Activated CD4-positive, alpha-beta T cell treated with anti-CD3 and anti-CD28 coated beads, Interleukin-2, amount 10 ng/mL, durations not matched to agents 24 days and 14 days (primary cell): ENCODE data around the gene CARD10. TPM values are rescaled to one million over a fixed set of nuclear protein-coding genes. Genes with fewer than 3 reads are reported as not detected.

Source experiments
- DNase-seq: peaks from one replicate; pipeline ENCODE4 v3.0.0; 2022
- H3K27ac Mint-ChIP-seq: one replicate; pipeline ENCODE4 v1.8.0; 2022; ENCODE audit warnings: mild to moderate bottlenecking, mixed read lengths
- H3K27me3 Mint-ChIP-seq: one replicate; pipeline ENCODE4 v1.8.0; 2022; ENCODE audit warnings: mixed read lengths
- H3K36me3 Mint-ChIP-seq: one replicate; pipeline ENCODE4 v1.8.0; 2022; ENCODE audit warnings: low read depth, mild to moderate bottlenecking, mixed read lengths
- H3K4me1 Mint-ChIP-seq: one replicate; pipeline ENCODE4 v1.8.0; 2021; ENCODE audit warnings: mixed read lengths
- H3K4me3 Mint-ChIP-seq: one replicate; pipeline ENCODE4 v1.8.0; 2022; ENCODE audit warnings: mild to moderate bottlenecking, moderate library complexity, mixed read lengths
- H3K9me3 Mint-ChIP-seq: one replicate; pipeline ENCODE4 v1.8.0; 2021; ENCODE audit warnings: mixed read lengths
- intact Hi-C: fragments of 100-400 bp; cut with micrococcal nuclease; formaldehyde crosslinking; loops from one replicate; pipeline ENCODE4 v1.15.1; 2023
- total RNA-seq: library from RNA; stranded (reverse); gene quantifications from 2 replicates; pipeline ENCODE4 v1.2.3, GENCODE V29; 2022

Gene CARD10
- total RNA-seq, 1 donor from 2014 or later: not detected

DNA sequence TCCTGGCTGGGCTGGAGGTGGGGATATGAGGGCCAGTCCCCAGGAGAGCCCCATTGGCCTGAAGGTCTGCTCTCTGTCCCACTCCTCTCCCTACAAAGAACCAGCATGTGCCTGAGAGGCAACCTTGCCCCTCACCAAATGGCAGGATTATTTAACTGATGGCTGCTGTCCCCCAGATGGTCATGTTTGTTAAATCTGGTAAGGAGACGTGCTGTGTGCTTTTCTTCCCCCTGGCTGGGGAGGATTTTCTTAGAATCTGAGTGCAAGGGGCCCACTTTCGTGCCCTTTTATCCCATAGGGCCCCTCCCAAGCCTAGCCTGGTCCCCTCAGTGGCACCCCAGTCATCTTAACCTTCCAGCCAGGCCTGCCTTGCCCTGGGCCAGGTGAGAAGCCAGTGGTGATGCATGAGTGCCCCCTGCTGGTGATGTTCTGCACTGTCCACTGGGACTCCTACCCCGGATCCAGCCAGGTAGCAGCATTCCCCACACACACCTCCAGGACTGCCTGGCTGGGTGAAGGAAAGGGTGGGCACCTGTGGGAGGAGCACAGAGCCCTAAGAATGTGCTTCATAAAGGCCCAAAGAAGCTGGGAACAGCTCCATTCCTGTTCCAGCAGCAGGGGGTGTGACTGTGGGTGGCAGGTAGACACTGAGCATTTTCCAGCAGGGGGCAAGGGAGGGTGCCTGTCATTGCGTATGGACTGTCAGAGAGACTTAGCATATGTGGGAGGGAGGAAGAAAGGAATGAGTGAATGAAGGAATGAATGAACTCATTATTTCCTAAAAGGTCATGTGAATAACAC, 61.9 kb downstream of the CARD10 start:
- intact Hi-C loops: loop anchor here (1.0 to 5.0 kb wide), 3 partner anchors 40 to 190 kb away; no protein-coding TSS in a partner anchor
- peaks cover 10% of the 10 kb centered on the region for H3K36me3 Mint-ChIP-seq
- peak; percentile 95 for DNase-seq
- no peaks in the 10 kb centered on the region for H3K9me3 Mint-ChIP-seq
- no peaks in the 10 kb centered on the region for H3K27me3 Mint-ChIP-seq
- H3K4me1 Mint-ChIP-seq: peaks cover 9% of the 10 kb centered on the region
- H3K27ac Mint-ChIP-seq: no peak overlapping the region
- no peak overlapping the region for H3K4me3 Mint-ChIP-seq

GRCh38 chr22:37456346-37456745, 62.9 kb downstream of the CARD10 start:
- intact Hi-C loops: loop anchor here (5.0 kb wide), 1 partner anchor 39 kb away; no protein-coding TSS in a partner anchor

GRCh38 chr22:37455896-37456295, 63.3 kb downstream of the CARD10 start:
- Mint-ChIP-seq H3K9me3 (no peaks in the 10 kb centered on the region), H3K4me3 (no peak overlapping the region), H3K27ac (no peak overlapping the region), H3K36me3 (peaks cover 10% of the 10 kb centered on the region), H3K27me3 (no peaks in the 10 kb centered on the region), H3K4me1 (peaks cover 9% of the 10 kb centered on the region)
- intact Hi-C loops: loop anchor here (5.0 kb wide), 1 partner anchor 39 kb away; no protein-coding TSS in a partner anchor
- no peak for DNase-seq

More at GRCh38 chr22:37456346-37456745, 62.9 kb downstream of the CARD10 start:
- Mint-ChIP-seq H3K4me3 (no peak overlapping the region), H3K4me1 (peaks cover 9% of the 10 kb centered on the region), H3K36me3 (peaks cover 10% of the 10 kb centered on the region), H3K9me3 (no peaks in the 10 kb centered on the region), H3K27me3 (no peaks in the 10 kb centered on the region), H3K27ac (no peak overlapping the region)
- no peak for DNase-seq

- Mint-ChIP-seq H3K4me1 (peaks cover 14% of the 10 kb centered on the region), H3K9me3 (no peaks in the 10 kb centered on the region), H3K27me3 (no peaks in the 10 kb centered on the region), H3K27ac (no peak overlapping the region), H3K36me3 (peaks cover 7% of the 10 kb centered on the region), H3K4me3 (no peak overlapping the region)
- intact Hi-C loops: loop anchor here (5.0 kb wide), 1 partner anchor 38 kb away; no protein-coding TSS in a partner anchor
- no peak for DNase-seq
Observed at GRCh38 chr22:37454857-37455686, 64.1 kb downstream of the CARD10 start.

GRCh38 chr22:37453696-37454095, 65.5 kb downstream of the CARD10 start:
- H3K36me3 Mint-ChIP-seq: peaks cover 1% of the 10 kb centered on the region
- intact Hi-C loops: no loop called here

GRCh38 chr22:37451218-37451617, 68.0 kb downstream of the CARD10 start:
- peaks cover 11% of the 10 kb centered on the region for H3K4me1 Mint-ChIP-seq
- DNase-seq: no peak
- intact Hi-C loops: no loop called here
- H3K27ac Mint-ChIP-seq: no peak overlapping the region
- H3K4me3 Mint-ChIP-seq: no peak overlapping the region
- no peaks in the 10 kb centered on the region for H3K9me3 Mint-ChIP-seq
- no peaks in the 10 kb centered on the region for H3K36me3 Mint-ChIP-seq
- H3K27me3 Mint-ChIP-seq: no peaks in the 10 kb centered on the region

More at GRCh38 chr22:37453696-37454095, 65.5 kb downstream of the CARD10 start:
- no peaks in the 10 kb centered on the region for H3K27me3 Mint-ChIP-seq
- H3K27ac Mint-ChIP-seq: no peak overlapping the region
- no peaks in the 10 kb centered on the region for H3K9me3 Mint-ChIP-seq
- DNase-seq: no peak
- no peak overlapping the region for H3K4me3 Mint-ChIP-seq
- H3K4me1 Mint-ChIP-seq: peaks cover 14% of the 10 kb centered on the region

DNA sequence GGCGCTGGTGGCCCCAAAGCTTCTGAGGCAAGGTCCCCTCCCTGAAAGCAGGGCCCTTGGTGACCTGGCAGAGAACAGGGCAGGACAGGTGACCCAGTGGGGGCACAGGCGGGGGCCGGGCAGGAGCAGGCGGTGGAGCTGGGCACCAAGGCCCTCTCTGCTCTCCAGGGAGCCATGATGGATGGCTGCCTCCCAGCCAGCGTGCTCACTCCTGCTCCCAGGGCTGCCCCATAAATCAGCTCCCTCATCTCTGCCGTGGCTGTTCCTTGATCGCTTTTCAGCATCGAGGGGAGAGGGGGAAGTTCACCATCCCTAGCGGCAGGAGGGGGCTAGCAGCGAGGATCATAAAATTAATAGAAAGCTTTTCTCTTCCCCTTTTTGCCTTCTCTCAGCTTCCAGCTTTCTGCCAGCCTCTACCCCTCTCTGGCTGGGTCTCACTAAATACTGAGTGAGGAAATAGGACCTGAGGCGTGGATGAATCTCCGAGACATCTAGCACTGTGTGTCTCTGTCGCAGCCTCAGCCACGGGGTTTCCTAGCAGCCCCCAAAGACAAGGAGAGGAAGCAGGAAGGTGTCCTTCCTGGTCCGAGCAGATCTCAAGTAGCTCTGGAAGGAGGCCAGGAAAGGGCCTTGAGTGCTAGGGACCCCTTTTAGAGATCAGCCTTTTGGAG, 69.7 kb downstream of the CARD10 start:
- intact Hi-C loops: no loop called here

DNA sequence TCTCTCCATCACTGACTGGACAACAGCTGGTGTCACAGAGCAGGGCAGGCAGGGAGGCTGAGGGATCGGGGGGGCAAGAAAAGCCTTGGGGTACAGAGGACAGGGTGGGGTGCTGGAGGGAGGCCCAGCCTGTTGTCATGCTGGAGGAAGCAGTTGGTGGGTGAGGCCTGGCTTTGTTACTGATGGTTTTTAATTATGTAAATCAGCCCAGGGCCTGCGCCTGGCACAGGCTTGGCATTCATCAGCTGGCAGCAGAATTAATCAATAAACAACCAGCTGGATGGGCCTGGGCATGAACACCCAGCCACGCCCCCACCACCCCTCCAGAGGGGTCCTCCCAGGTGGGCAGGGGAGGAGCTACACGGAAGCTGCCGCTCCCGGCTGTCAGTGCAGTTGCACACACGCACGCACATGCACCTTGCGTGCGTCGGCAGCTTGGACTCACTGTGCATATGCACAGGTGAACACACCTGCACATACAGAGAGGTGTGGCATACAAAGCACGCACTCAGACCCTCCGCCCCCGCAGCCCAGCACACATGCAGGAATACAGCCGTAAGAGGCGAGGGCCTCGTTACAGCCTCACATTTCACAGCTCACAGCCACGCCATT, 70.6 kb downstream of the CARD10 start:
- Mint-ChIP-seq H3K27me3 (peaks cover 2% of the 10 kb centered on the region), H3K4me3 (no peak overlapping the region), H3K4me1 (peaks cover 5% of the 10 kb centered on the region), H3K36me3 (no peaks in the 10 kb centered on the region), H3K9me3 (no peaks in the 10 kb centered on the region), H3K27ac (no peak overlapping the region)
- intact Hi-C loops: no loop called here
- no peak for DNase-seq

More for the DNA sequence above, 69.7 kb downstream of the CARD10 start:
- peaks cover 5% of the 10 kb centered on the region for H3K4me1 Mint-ChIP-seq
- H3K4me3 Mint-ChIP-seq: no peak overlapping the region
- H3K36me3 Mint-ChIP-seq: no peaks in the 10 kb centered on the region
- no peak overlapping the region for H3K27ac Mint-ChIP-seq
- no peak for DNase-seq
- no peaks in the 10 kb centered on the region for H3K9me3 Mint-ChIP-seq
- H3K27me3 Mint-ChIP-seq: peaks cover 2% of the 10 kb centered on the region

GRCh38 chr22:37445501-37445900, 73.7 kb downstream of the CARD10 start:
- H3K27ac Mint-ChIP-seq: no peak overlapping the region
- H3K9me3 Mint-ChIP-seq: peaks cover 6% of the 10 kb centered on the region
- intact Hi-C loops: no loop called here

DNA sequence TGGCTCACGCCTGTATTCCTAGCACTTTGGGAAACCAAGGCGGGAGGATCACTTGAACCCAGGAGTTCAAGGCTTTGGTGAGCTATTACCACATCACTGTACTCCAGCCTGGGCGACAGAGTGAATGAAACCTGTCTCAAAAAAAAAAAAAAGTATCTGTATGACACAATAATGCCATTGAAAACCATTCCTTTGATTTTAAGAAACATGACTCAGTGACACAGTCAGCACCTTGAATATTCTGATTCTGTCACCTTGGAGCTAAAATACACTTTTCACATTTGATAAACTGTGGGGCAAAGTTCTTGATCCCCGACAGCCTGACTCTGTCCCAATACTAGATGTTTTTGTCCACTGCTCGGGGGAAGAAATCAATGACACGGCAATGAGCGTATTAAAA, 75.2 kb downstream of the CARD10 start:
- H3K36me3 Mint-ChIP-seq: no peaks in the 10 kb centered on the region
- H3K4me3 Mint-ChIP-seq: no peak overlapping the region
- intact Hi-C loops: no loop called here
- peaks cover 6% of the 10 kb centered on the region for H3K4me1 Mint-ChIP-seq
- H3K27me3 Mint-ChIP-seq: peaks cover 16% of the 10 kb centered on the region
- no peak for DNase-seq
- peaks cover 13% of the 10 kb centered on the region for H3K9me3 Mint-ChIP-seq
- H3K27ac Mint-ChIP-seq: no peak overlapping the region

More at GRCh38 chr22:37445501-37445900, 73.7 kb downstream of the CARD10 start:
- H3K4me1 Mint-ChIP-seq: peaks cover 9% of the 10 kb centered on the region
- no peak for DNase-seq
- H3K4me3 Mint-ChIP-seq: no peak overlapping the region
- H3K27me3 Mint-ChIP-seq: peaks cover 9% of the 10 kb centered on the region
- H3K36me3 Mint-ChIP-seq: no peaks in the 10 kb centered on the region

GRCh38 chr22:37443086-37443485, 76.1 kb downstream of the CARD10 start:
- Mint-ChIP-seq H3K36me3 (no peaks in the 10 kb centered on the region), H3K4me3 (no peak overlapping the region), H3K27me3 (peaks cover 16% of the 10 kb centered on the region), H3K4me1 (peaks cover 6% of the 10 kb centered on the region), H3K27ac (no peak overlapping the region), H3K9me3 (peaks cover 13% of the 10 kb centered on the region)
- DNase-seq: no peak
- intact Hi-C loops: no loop called here

GRCh38 chr22:37442537-37442936, 76.7 kb downstream of the CARD10 start:
- DNase-seq: no peak
- peaks cover 16% of the 10 kb centered on the region for H3K27me3 Mint-ChIP-seq
- H3K4me1 Mint-ChIP-seq: peaks cover 6% of the 10 kb centered on the region
- no peaks in the 10 kb centered on the region for H3K36me3 Mint-ChIP-seq
- no peak overlapping the region for H3K4me3 Mint-ChIP-seq
- intact Hi-C loops: no loop called here
- H3K27ac Mint-ChIP-seq: no peak overlapping the region
- peaks cover 13% of the 10 kb centered on the region for H3K9me3 Mint-ChIP-seq

DNA sequence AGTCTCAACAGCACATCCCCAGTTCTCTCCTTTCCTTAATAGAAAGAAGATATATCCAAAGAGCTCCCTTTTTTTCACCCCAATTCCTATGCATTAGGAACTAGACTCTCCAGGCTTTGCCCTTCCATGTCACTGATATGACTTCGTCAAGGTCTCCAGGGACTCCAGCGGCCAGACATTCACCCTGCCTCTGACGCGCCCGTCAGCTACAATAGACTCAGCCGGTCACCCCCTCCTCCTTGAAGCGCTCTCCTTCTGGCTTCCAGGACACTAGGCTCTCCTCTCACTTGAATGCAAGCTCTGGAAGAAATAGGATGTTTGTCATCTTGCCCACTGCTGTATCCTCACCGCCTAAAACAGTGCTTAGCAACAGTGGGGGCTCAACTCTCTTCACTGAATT, 77.1 kb downstream of the CARD10 start:
- DNase-seq: no peak
- intact Hi-C loops: no loop called here
- H3K27ac Mint-ChIP-seq: no peak overlapping the region
- peaks cover 13% of the 10 kb centered on the region for H3K9me3 Mint-ChIP-seq
- H3K27me3 Mint-ChIP-seq: peaks cover 16% of the 10 kb centered on the region
- no peak overlapping the region for H3K4me3 Mint-ChIP-seq
- peaks cover 6% of the 10 kb centered on the region for H3K4me1 Mint-ChIP-seq
- H3K36me3 Mint-ChIP-seq: no peaks in the 10 kb centered on the region
